HepG2 (cell line): ENCODE results near the gene NUDT15. TPM values are rescaled to one million over a fixed set of nuclear protein-coding genes. Genes with fewer than 3 reads are reported as not detected.

Experiments
- ATAC-seq: fragments of 200-7000 bp; cut with Tn5 transposase; 3 replicates; pipeline ENCODE4 v1.9.1; 2020; ENCODE audit warnings: mild to moderate bottlenecking, moderate library complexity
- BruUV-seq: library from RNA; stranded (reverse); fragments of 400-500 nt; replicated peaks from 2 replicates; lab custom pipeline; 2021; lab: Mats Ljungman, UMichigan
- CTCF ChIA-PET: fragments of 300-600 bp; formaldehyde crosslinking; extraction: SDS; loops from one replicate; lab custom pipeline; 2021; ENCODE audit warnings: low total read pairs, inconsistent platforms, low intra/inter-chr PET ratio; lab: Yijun Ruan, JAX
- POLR2A ChIA-PET: fragments of 350-600 bp; sonication (Branson Sonifier 250); formaldehyde crosslinking; loops from one replicate; lab custom pipeline; 2020; ENCODE audit warnings: antibody characterized with exemption, inconsistent platforms; lab: Yijun Ruan, JAX
- DNase-seq: peaks from one replicate; pipeline ENCODE4 v3.0.0-alpha.2; 2015; ENCODE audit warnings: low spot score
- FAIRE-seq: peaks from 3 replicates; lab custom pipeline; 2011; peaks lifted over from hg19 to GRCh38; lab: Jason Lieb, UNC
- H2AFZ ChIP-seq: one replicate; pipeline ENCODE4 v1.6.1; 2011; ENCODE audit warnings: low read length, inconsistent platforms
- H3K27ac ChIP-seq: fragments of 300-600 bp; 3 replicates; pipeline ENCODE4 v1.8.0; 2011; ENCODE audit warnings: mixed run types, mild to moderate bottlenecking, mixed read lengths, low read length, inconsistent platforms; ENCODE audit not compliant: insufficient read depth; ENCODE audit errors: extremely low read length
- H3K27me3 ChIP-seq, 2 experiments: fragments of 200-600 bp in 1 of 2; 2 replicates in 1 of 2; 3 replicates in 1 of 2; pipeline versions ENCODE4 v1.6.0 to v1.8.0; 2011; ENCODE audit warnings: low read length in 2 of 2, mild to moderate bottlenecking in 2 of 2, moderate library complexity in 2 of 2, inconsistent platforms in 1 of 2; ENCODE audit not compliant: insufficient read depth in 2 of 2, control insufficient read depth in 1 of 2
- H3K36me3 ChIP-seq, 2 experiments: fragments of 200-600 bp in 1 of 2; replicated peaks in 1 of 2; 2 replicates in 1 of 2; 3 replicates in 1 of 2; pipeline versions ENCODE4 v1.5.1 to v1.8.0; 2011; ENCODE audit warnings: low read length in 2 of 2, inconsistent platforms in 1 of 2; ENCODE audit not compliant: insufficient read depth in 2 of 2, control insufficient read depth in 1 of 2
- H3K4me1 ChIP-seq: 2 replicates; pipeline ENCODE4 v1.5.1; 2012; ENCODE audit warnings: low read length, inconsistent platforms; ENCODE audit not compliant: insufficient read depth
- H3K4me2 ChIP-seq: 2 replicates; pipeline ENCODE4 v1.6.0; 2011; ENCODE audit warnings: low read depth, low read length, inconsistent platforms
- H3K4me3 ChIP-seq, 3 experiments: fragments of 200-600 bp in 1 of 3; sonication (generic), shearing (Covaris generic) in 1 of 3; replicated peaks in 1 of 3; 2 replicates each; pipeline ENCODE4 v1.5.1; 2011 to 2016; ENCODE audit warnings: low read length in 3 of 3, inconsistent platforms in 2 of 3, low read depth in 2 of 3, mild to moderate bottlenecking in 2 of 3, control low read depth in 1 of 3, mixed read lengths in 1 of 3; ENCODE audit not compliant: insufficient read depth in 1 of 3
- H3K79me2 ChIP-seq: one replicate; pipeline ENCODE4 v1.6.1; 2011; ENCODE audit warnings: low read length, inconsistent platforms; ENCODE audit not compliant: insufficient read depth
- H3K9ac ChIP-seq: 2 replicates; pipeline ENCODE4 v1.6.0; 2011; ENCODE audit warnings: mild to moderate bottlenecking, low read depth, low read length, inconsistent platforms; ENCODE audit not compliant: insufficient read depth
- H3K9me3 ChIP-seq: 2 replicates; pipeline ENCODE4 v1.5.1; 2012; ENCODE audit warnings: mild to moderate bottlenecking, low read length
- H4K20me1 ChIP-seq: 2 replicates; pipeline ENCODE4 v1.6.0; 2011; ENCODE audit warnings: inconsistent platforms, mild to moderate bottlenecking, low read length, moderate library complexity; ENCODE audit not compliant: insufficient read depth
- ATF3 ChIP-seq: sonication (generic); formaldehyde crosslinking; IDR thresholded peaks from 2 replicates; pipeline ENCODE4 v1.4.0; 2020; ENCODE audit warnings: missing genetic modification reagents
- BRD4 ChIP-seq: sonication (generic); formaldehyde crosslinking; IDR thresholded peaks from 2 replicates; pipeline ENCODE4 v1.4.0; 2020; ENCODE audit warnings: missing genetic modification reagents
- FOXK2 ChIP-seq: fragments of 450-650 bp; IDR thresholded peaks from 2 replicates; pipeline ENCODE4 v1.6.1; 2016
- FOXP1 ChIP-seq, 2 experiments: fragments of 450-650 bp in 1 of 2; IDR thresholded peaks; 2 replicates each; pipeline ENCODE4 v1.6.1; 2017 to 2018; ENCODE audit warnings: antibody characterized with exemption in 1 of 2
- IKZF4 ChIP-seq: sonication (generic); formaldehyde crosslinking; IDR thresholded peaks from 2 replicates; pipeline ENCODE4 v1.5.1; 2020; ENCODE audit warnings: borderline replicate concordance, mild to moderate bottlenecking, low read depth, missing genetic modification reagents; ENCODE audit errors: not compliant biosample characterization
- KDM1A ChIP-seq: IDR thresholded peaks from 2 replicates; pipeline ENCODE4 v1.6.1; 2016; ENCODE audit warnings: missing compliant biosample characterization
- MATR3 ChIP-seq: sonication (generic); formaldehyde crosslinking; IDR thresholded peaks from 2 replicates; pipeline ENCODE4 v1.4.0; 2020; ENCODE audit warnings: missing genetic modification reagents
- POLR2AphosphoS5 ChIP-seq: IDR thresholded peaks from 2 replicates; pipeline ENCODE4 v1.6.1; 2012; ENCODE audit warnings: low read depth, low read length
- SMARCE1 ChIP-seq: fragments of 450-650 bp; IDR thresholded peaks from 2 replicates; pipeline ENCODE4 v1.6.1; 2017; ENCODE audit warnings: borderline replicate concordance
- SPEN ChIP-seq: sonication (generic); formaldehyde crosslinking; IDR thresholded peaks from 2 replicates; pipeline ENCODE4 v1.5.1; 2020; ENCODE audit warnings: low read depth, mild to moderate bottlenecking, missing genetic modification reagents
- TEF ChIP-seq: sonication (generic); formaldehyde crosslinking; IDR thresholded peaks from 2 replicates; pipeline ENCODE4 v1.5.0; 2020; ENCODE audit warnings: missing genetic modification reagents
- ZKSCAN1 ChIP-seq: fragments of 150-350 bp; IDR thresholded peaks from 2 replicates; pipeline ENCODE4 v1.6.1; 2014; ENCODE audit warnings: low read length
- ZNF232 ChIP-seq: sonication (generic); formaldehyde crosslinking; IDR thresholded peaks from 2 replicates; pipeline ENCODE4 v1.4.0; 2020; ENCODE audit warnings: missing genetic modification reagents, borderline replicate concordance
- ZNF3 ChIP-seq: IDR thresholded peaks from 2 replicates; pipeline ENCODE4 v1.7.0; 2017; ENCODE audit warnings: inconsistent platforms
- WGBS: methylation state at CpG from one replicate; pipeline ENCODE4 v1.1.6; 2017; ENCODE audit warnings: low lambda C conversion rate; 5-methylcytosine and 5-hydroxymethylcytosine counted together
- in situ Hi-C: cut with HindIII; loops from 2 replicates; pipeline ENCODE4 v1.10.0; 2017; ENCODE audit warnings: low pct_unique_long_range_greater_than_20kb; ENCODE audit not compliant: extremely low pct_ligation_motif_present
- intact Hi-C: fragments of 100-400 bp; cut with micrococcal nuclease; formaldehyde crosslinking; loops from one replicate; pipeline ENCODE4 v1.10.0; 2022; ENCODE audit not compliant: unreplicated experiment
- polyA plus RNA-seq, 8 experiments: library from polyadenylated mRNA; depleted of rRNA in 3 of 8; stranded (reverse) in 7 of 8; unstranded in 1 of 8; fragments of >200 nt; fragmentation: Illumina TruSeq in 4 of 8; extraction: Trizol in 4 of 8; gene quantifications; 2 replicates each; pipeline versions ENCODE4 v1.2.1 to v1.2.3, GENCODE V29; 2011 to 2016; ENCODE audit warnings: low read depth in 4 of 8, missing spikeins in 1 of 8, mixed read lengths in 1 of 8; ENCODE audit not compliant: insufficient read depth in 1 of 8
- total RNA-seq, 5 experiments: library from RNA; depleted of rRNA; stranded (reverse); fragments of >200 nt; fragmentation: Illumina TruSeq; extraction: Trizol; gene quantifications; 2 replicates each; pipeline ENCODE4 v1.2.3, GENCODE V29; 2016; ENCODE audit warnings: low read depth in 1 of 5
- TF ChIP-seq, protein P1 (sequence below): sonication (generic); formaldehyde crosslinking; IDR thresholded peaks from 2 replicates; pipeline ENCODE4 v1.5.1; 2020; ENCODE audit warnings: missing genetic modification reagents, mild to moderate bottlenecking, borderline replicate concordance

NUDT15 gene
- total and polyA plus RNA-seq, 2 of the 13 experiments (the other 11 are each of a cell fraction or from before 2014, with no cell fraction given), result 21.3 to 47.3 TPM

DNA sequence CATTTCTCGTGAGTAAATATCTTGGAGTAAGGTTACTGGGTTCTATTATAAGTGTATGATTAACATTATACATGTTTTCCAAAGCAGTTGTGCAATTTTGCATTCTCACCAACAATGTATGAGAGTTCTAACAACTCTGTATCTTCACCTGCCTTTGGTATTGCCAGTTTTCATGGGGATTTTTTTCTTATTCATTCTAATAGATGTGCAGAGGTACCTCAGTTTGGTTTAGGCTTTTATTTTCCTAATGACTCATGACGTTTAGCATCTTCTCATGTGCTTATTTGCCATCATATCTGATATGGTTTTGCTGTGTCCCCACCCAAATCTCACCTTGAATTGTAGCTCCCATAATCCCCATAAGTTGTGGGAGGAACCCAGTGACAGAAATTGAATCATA, 7.7 kb upstream of the NUDT15 start:
- BruUV-seq, result no TSS peak
- in situ Hi-C loops, result no loop called here
- FAIRE-seq, result no peak
- DNase-seq, result no peak
- Histone ChIP-seq H4K20me1 (no peaks in the 10 kb centered on the region), H3K79me2 (no peaks in the 10 kb centered on the region), H3K27me3 (no peaks in the 10 kb centered on the region), H3K4me2 (no peak overlapping the region), H3K27ac (no peak overlapping the region), H3K9me3 (no peaks in the 10 kb centered on the region)
- POLR2A ChIA-PET, result no interaction called here
- TF ChIP-seq POLR2AphosphoS5, result no peak
- TF ChIP-seq ZKSCAN1, result no peak
- TF ChIP-seq, all 625 proteins: peak for 0
- Histone ChIP-seq H2AFZ (no peak overlapping the region), H3K4me3 (no peak overlapping the region), H3K36me3 (no peaks in the 10 kb centered on the region), H3K9ac (no peak overlapping the region), H3K4me1 (peaks cover 6% of the 10 kb centered on the region; the same call in 1 of the 2 replicates)
- CTCF ChIA-PET, result no interaction called here
- no peak for ATAC-seq
- WGBS, result 94% methylated on average over 2 of the region's 2 CpGs
- intact Hi-C loops, result no loop called here

GRCh38 chr13:48038761-48039160, 1.2 kb downstream of the NUDT15 start:
- in situ Hi-C loops, result no loop called here
- Histone ChIP-seq H3K27me3 (no peaks in the 10 kb centered on the region; a peak in 1 of 5 replicates), H3K4me3 (peak overlapping the region in 2 of 3 experiments; percentile 70 to 80; a peak in 2 of 6 replicates), H3K79me2 (peaks cover 17% of the 10 kb centered on the region), H3K9me3 (no peaks in the 10 kb centered on the region), H2AFZ (no peak overlapping the region), H3K9ac (no peak overlapping the region; the same call in 1 of the 2 replicates), H3K4me2 (peak overlapping the region; percentile 86), H3K27ac (peak overlapping the region; percentile 94), H4K20me1 (no peaks in the 10 kb centered on the region), H3K36me3 (peaks cover 0 to 14% of the 10 kb centered on the region in 2 experiments; a peak in 3 of 5 replicates), H3K4me1 (peaks cover 39% of the 10 kb centered on the region)
- FAIRE-seq (no peak), DNase-seq (no peak), ATAC-seq (no peak)
- CTCF ChIA-PET, result interaction anchor here (1.6 kb wide), 1 partner anchor 730 kb away, joined by 6 read pairs; no protein-coding TSS in a partner anchor
- intact Hi-C loops, result loop anchor here (1.0 to 5.0 kb wide), 2 partner anchors 36 to 542 kb away; partner anchors contain the start of gene SUCLA2
- POLR2A ChIA-PET, result interaction anchor here (0.9 to 1.8 kb wide), 5 partner anchors 28 to 494 kb away, joined by 3 to 17 read pairs (median 7); partner anchors contain the start of genes MED4, RCBTB2 and SUCLA2
- 93% methylated on average over 1 of the region's 1 CpG for WGBS
- BruUV-seq, result no TSS peak
- TF ChIP-seq FOXK2 (no peak), IKZF4 (CRISPR knock-in tag) (no peak), FOXP1 (IDR thresholded peaks at IDR 0.05) (no peak), FOXP1 (CRISPR knock-in tag; IDR thresholded peaks at IDR 0.05) (no peak), BRD4 (CRISPR knock-in tag) (no peak), SMARCE1 (no peak), ZNF3 (no peak), ATF3 (CRISPR knock-in tag) (no peak), MATR3 (no peak), KDM1A (CRISPR knock-in tag) (no peak), TEF (CRISPR knock-in tag) (no peak), ZNF232 (no peak), SPEN (CRISPR knock-in tag) (no peak)
- TF ChIP-seq, protein P1, sequence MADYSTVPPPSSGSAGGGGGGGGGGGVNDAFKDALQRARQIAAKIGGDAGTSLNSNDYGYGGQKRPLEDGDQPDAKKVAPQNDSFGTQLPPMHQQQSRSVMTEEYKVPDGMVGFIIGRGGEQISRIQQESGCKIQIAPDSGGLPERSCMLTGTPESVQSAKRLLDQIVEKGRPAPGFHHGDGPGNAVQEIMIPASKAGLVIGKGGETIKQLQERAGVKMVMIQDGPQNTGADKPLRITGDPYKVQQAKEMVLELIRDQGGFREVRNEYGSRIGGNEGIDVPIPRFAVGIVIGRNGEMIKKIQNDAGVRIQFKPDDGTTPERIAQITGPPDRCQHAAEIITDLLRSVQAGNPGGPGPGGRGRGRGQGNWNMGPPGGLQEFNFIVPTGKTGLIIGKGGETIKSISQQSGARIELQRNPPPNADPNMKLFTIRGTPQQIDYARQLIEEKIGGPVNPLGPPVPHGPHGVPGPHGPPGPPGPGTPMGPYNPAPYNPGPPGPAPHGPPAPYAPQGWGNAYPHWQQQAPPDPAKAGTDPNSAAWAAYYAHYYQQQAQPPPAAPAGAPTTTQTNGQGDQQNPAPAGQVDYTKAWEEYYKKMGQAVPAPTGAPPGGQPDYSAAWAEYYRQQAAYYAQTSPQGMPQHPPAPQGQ (CRISPR knock-in tag), result no peak
